Measurements from ENCODE around the gene DNAJC4.

Gene DNAJC4

GRCh38 chr11:64230171-64230984 is at the start of gene DNAJC4:
TSS of gene DNAJC4 (plus strand) at chr11:64230548. CDS start at chr11:64230855, 307 bp downstream.
- peak; percentile 82 for DNase-seq

- no peak for DNase-seq
These were observed 49.5 kb upstream of the DNAJC4 start for GRCh38 chr11:64180891-64181290.

DNA sequence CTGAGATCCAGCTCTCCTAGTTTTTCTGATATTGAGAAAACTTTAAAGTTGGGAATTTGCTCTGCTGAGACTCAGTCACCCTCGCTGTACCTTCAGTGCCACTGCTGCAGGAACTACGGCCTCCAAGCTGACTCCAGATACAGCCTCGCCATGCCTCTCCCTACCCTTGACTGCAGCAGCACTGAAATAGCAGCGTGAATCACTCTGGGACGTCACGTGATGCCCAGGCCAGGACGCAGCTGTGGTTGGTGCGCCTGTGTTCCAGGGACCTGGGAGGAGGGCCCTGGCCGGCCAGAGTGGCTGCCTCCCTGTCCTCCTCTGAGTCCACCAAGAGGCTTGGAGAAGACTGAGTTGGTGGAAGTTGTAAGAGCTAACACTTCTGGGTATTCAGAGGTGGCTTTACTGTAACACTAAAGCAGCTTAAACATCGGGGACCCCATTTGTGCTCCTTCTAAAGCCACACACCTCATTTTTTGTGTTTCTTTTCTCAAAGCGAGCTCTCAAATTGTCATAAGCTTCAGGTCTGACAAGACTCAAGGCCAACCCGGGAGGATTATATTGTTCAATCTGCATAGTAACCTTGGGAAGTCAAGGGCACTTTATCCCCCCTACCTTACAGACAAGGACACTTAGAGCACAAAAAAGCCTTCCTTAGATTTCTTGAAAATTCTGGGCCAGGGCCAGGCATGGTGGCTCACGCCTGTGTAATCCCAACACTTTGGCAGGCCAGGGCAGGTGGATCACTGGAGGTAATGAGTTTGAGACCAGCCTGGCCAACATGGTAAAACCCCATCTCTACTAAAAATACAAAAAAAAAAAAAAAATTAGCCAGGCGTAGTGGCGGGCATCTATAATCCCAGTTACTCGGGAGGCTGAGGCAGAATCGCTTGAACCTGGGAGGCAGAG is 48.6 kb upstream of the DNAJC4 start:
- peak; percentile 84 for DNase-seq

- DNase-seq, result no peak
These were observed 46.5 kb upstream of the DNAJC4 start for GRCh38 chr11:64183890-64184289.

DNA sequence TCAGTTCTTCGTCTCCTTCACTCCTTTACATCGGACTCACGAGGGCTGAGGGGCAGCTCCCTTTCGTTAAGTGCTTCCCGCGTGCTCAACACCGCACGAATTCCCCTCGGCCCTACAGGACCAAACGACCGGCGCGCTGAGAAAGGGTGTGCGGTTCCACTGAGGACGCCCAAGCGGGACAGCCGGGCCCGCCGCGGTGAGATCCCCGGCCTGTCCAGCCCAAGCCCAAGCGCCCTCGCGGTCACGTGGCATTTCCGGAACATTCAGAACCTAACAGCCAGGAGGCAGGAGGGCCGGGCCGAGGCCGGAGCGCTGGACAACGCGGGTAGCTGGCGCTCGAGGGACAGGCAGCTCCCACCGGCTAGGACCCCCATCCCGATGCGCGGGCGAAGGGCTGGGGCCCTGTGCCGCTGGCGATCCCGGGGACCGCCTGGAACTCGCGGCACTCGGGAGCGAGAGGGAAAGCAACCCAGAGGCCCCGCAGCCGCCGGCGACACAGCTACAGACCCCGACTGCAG is 45.1 kb upstream of the DNAJC4 start:
- DNase-seq, result peak; percentile 79

- peak; percentile 100 for DNase-seq
These were observed 44.5 kb upstream of the DNAJC4 start, which contains the start of gene STIP1 for GRCh38 chr11:64185693-64186491. TSS of gene STIP1 (plus strand) at chr11:64186171. CDS start at chr11:64186262, 91 bp downstream.

- no peak for DNase-seq
These were observed 43.7 kb upstream of the DNAJC4 start for GRCh38 chr11:64186492-64187165.

DNA sequence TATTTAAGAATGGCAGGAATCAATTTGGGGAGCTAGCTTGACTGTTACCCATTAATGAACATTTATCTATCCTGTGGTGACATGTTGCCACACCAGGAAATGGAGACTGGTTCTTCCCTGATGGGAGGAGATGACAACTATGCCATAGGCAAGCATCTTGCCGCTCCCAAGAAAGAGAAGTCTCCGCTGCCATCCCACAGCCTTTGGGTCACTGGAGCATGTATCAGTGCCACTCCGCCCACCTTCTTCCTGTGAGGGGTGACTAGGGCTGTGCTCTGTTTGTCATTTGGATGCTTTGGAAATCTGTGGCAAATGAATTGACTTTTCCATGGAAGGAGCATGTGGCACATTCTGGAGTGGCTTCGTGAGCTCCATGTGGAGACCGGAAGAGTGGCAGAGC is 37.9 kb upstream of the DNAJC4 start:
- DNase-seq, result no peak

- no peak for DNase-seq
These were observed 33.7 kb upstream of the DNAJC4 start for GRCh38 chr11:64196626-64197025.

DNA sequence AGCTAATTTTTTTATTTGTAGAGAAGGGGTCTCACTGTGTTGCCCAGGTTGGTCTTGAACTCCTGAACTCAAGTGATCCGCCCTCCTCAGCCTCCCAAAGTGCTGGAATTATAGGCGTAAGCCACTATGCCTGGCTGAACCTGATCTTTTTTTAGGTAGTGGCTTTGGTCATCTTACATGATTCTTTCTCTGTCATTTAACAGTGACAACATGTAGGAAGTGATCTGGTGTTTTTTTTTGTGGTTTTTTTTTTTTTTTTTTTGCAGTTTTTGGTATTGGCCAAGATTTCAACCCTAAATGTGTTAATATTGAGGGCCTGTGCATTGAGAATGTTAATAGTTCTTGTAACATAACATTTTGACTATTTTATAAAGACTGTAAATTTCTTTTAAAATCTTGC is 31.8 kb upstream of the DNAJC4 start:
- DNase-seq, result no peak

DNA sequence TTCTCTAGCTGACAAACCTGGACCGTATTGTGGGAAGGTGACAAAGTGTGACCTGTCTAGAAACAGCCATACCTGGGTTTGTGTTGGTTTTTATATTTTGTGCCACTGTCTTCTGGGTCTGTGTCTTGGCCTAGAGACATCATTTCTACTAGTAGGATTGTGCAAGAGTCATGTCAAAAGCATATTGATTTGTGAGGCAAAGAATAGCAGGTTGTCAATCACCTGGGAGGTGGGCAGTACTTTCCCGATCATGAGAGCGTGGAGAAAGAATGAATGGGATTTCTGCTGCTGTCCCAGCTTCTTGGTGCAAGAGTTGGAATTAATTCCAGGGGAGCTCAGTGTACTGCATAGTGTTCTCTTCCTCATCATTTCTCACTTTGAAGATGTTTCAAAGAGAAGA is 28.8 kb upstream of the DNAJC4 start:
- no peak for DNase-seq

DNA sequence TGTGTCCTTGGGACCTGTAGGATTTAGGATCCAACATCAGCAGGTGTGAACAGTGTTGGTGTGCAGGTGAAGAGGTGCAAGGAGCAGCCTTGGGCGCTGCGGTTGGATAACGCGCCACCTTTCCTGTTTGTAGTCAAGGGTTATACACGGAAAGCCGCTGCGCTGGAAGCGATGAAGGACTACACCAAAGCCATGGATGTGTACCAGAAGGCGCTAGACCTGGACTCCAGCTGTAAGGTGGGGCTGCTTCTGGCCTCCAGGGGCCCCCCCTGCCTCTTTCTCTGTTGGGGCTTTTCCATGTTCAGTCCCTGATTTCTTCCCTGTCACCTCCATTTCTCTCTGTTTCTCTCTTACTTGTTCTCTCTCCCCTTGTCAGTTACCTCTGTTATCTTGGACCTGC is 27.4 kb upstream of the DNAJC4 start:
- no peak for DNase-seq

DNA sequence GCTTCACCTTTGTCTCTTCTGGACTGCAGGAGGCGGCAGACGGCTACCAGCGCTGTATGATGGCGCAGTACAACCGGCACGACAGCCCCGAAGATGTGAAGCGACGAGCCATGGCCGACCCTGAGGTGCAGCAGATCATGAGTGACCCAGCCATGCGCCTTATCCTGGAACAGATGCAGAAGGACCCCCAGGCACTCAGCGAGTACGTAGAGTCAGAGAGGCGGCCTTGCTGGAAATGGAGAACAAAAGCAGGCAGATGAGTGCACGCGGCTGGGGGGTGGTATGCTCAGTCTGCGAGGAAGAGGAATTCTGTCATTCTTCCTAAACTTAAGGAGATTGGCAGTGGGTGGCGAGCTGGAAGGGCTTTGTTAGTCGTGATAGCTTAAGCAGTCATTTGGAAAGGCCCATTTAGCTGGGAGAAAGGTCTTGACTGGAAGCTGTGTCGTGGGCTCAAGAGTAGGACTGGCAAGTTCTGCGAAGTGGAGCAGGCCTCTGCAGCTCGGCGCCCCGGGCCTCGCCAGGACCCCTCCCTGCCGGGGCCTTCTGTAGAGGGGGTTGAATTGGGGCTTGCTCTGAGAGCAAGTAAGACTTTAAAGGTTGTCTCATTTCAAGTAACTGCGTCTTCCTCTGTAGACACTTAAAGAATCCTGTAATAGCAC is 26.8 kb upstream of the DNAJC4 start:
- no peak for DNase-seq

DNA sequence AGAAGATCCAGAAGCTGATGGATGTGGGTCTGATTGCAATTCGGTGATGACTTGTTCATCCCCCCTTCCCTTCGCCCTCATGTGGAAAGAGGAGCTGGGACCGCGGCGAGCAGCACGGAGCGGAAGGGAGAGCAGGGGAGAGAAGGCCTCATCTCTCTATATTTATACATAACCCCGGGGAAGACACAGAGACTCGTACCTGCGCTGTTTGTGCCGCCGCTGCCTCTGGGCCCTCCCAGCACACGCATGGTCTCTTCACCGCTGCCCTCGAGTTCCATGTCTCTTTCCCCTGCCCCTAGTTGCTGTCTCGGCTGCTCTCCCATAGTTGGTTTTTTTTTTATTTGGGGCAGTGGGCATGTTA is 26.3 kb upstream of the DNAJC4 start:
- DNase-seq, result no peak

DNA sequence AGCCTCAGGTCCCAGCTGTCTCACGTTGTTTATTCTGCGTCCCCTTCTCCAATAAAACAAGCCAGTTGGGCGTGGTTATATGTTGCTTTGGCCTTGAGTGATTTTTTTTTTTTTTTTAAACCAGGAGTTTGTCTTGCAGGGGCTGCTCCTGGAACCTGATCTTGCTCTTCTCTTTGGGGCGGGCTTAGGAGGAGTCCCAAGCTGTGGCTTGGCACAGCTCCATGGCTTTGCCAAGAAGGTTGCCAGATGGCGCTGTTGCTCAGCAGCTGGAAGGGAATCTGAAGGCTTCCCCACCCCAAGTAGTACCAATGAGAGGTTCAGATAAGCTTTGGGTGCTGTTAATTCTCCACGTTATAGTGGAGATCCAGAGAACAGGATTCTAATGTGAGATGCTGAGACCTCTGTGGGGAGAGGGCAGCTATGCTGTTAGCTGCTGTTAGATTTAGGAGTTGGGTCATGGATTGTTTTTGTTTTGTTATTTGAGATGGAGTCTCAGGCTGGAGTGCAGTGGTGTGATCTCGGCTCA is 25.8 kb upstream of the DNAJC4 start:
- peak; percentile 60 for DNase-seq

- DNase-seq, result no peak
These were observed 23.7 kb upstream of the DNAJC4 start, which contains the start of gene FERMT3 for GRCh38 chr11:64206457-64207255. TSS of gene FERMT3 (plus strand) at chr11:64206721. CDS start at chr11:64207365, 644 bp downstream.

GRCh38 chr11:64207256-64208085 is 22.9 kb upstream of the DNAJC4 start:
- no peak for DNase-seq

- DNase-seq, result no peak
These were observed 22.1 kb upstream of the DNAJC4 start for GRCh38 chr11:64208086-64208795.
